Hepatocyte (in vitro differentiated cells): ENCODE results near the gene SLC25A6.

Experiments used
- EZH2 ChIP-seq: fragments of 200-600 bp; sonication (generic); IDR thresholded peaks from 2 replicates; pipeline ENCODE4 v1.6.1; 2016; ENCODE audit warnings: antibody characterized with exemption, mild to moderate bottlenecking, borderline replicate concordance
- TF ChIP-seq, protein P1 (sequence below): fragments of 200-600 bp; sonication (generic); IDR thresholded peaks from 2 replicates; pipeline ENCODE4 v1.5.1; 2016; ENCODE audit warnings: antibody characterized with exemption, mild to moderate bottlenecking; ENCODE audit not compliant: poor library complexity

DNA sequence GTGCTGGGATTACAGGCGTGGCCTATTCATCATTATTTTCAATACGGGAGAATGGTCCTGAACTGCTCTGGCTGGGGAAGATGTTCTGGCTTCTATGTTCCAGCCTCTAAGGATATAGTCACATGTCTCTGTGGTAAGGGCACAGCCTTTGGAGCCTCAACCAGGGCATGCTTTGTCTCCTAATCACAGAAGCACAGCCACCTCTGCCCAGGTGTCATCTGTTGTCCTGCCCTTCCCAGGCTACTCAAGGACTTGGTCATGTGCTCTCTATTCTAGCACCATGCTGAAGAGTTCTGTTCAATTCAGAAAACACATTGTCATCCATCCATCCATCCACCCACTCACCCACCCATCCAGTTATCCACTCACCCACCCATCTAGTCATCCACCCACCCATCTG lies 31.3 kb upstream of the SLC25A6 start:
- TF ChIP-seq, protein P1, sequence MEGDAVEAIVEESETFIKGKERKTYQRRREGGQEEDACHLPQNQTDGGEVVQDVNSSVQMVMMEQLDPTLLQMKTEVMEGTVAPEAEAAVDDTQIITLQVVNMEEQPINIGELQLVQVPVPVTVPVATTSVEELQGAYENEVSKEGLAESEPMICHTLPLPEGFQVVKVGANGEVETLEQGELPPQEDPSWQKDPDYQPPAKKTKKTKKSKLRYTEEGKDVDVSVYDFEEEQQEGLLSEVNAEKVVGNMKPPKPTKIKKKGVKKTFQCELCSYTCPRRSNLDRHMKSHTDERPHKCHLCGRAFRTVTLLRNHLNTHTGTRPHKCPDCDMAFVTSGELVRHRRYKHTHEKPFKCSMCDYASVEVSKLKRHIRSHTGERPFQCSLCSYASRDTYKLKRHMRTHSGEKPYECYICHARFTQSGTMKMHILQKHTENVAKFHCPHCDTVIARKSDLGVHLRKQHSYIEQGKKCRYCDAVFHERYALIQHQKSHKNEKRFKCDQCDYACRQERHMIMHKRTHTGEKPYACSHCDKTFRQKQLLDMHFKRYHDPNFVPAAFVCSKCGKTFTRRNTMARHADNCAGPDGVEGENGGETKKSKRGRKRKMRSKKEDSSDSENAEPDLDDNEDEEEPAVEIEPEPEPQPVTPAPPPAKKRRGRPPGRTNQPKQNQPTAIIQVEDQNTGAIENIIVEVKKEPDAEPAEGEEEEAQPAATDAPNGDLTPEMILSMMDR, result no peak
- no peak for TF ChIP-seq EZH2
